T-helper 2 cell treated with Interferon-gamma antibody and Interleukin-4, amounts not matched to agents 5 μg/mL and 100 μg/mL, for 36 hours (primary cell): ENCODE results near the gene MGST2.

Experiments used
- DNase-seq: peaks from one replicate; pipeline ENCODE4 v3.0.0; 2021; ENCODE audit warnings: low spot score
- H3K27ac Mint-ChIP-seq: one replicate; pipeline ENCODE4 v1.8.0; 2021; ENCODE audit warnings: mild to moderate bottlenecking, mixed read lengths
- H3K27me3 Mint-ChIP-seq: one replicate; pipeline ENCODE4 v1.8.0; 2021; ENCODE audit warnings: low read depth, mixed read lengths
- H3K36me3 Mint-ChIP-seq: one replicate; pipeline ENCODE4 v1.8.0; 2021; ENCODE audit warnings: low read depth, mixed read lengths
- H3K4me1 Mint-ChIP-seq: one replicate; pipeline ENCODE4 v1.8.0; 2021; ENCODE audit warnings: low read depth, mixed read lengths
- H3K4me3 Mint-ChIP-seq: one replicate; pipeline ENCODE4 v1.8.0; 2022; ENCODE audit warnings: mild to moderate bottlenecking, moderate library complexity, mixed read lengths
- H3K9me3 Mint-ChIP-seq: one replicate; pipeline ENCODE4 v1.8.0; 2021; ENCODE audit warnings: mixed read lengths

MGST2 gene

GRCh38 chr4:139738846-139739613 lies 73.4 kb downstream of the MGST2 start:
- H3K9me3 Mint-ChIP-seq = no peaks in the 10 kb centered on the region
- H3K4me1 Mint-ChIP-seq = no peaks in the 10 kb centered on the region
- H3K4me3 Mint-ChIP-seq = no peak overlapping the region
- no peak overlapping the region for H3K27ac Mint-ChIP-seq
- H3K36me3 Mint-ChIP-seq = no peaks in the 10 kb centered on the region
- H3K27me3 Mint-ChIP-seq = peaks cover 42% of the 10 kb centered on the region
- DNase-seq = no peak

GRCh38 chr4:139740121-139740520 lies 74.5 kb downstream of the MGST2 start:
- Mint-ChIP-seq H3K27ac (no peak overlapping the region), H3K9me3 (no peaks in the 10 kb centered on the region), H3K4me3 (no peak overlapping the region), H3K4me1 (no peaks in the 10 kb centered on the region), H3K36me3 (no peaks in the 10 kb centered on the region), H3K27me3 (peaks cover 31% of the 10 kb centered on the region)
- no peak for DNase-seq

GRCh38 chr4:139740531-139741041 lies 75.0 kb downstream of the MGST2 start:
- DNase-seq = no peak
- H3K9me3 Mint-ChIP-seq = no peaks in the 10 kb centered on the region
- H3K27me3 Mint-ChIP-seq = peaks cover 29% of the 10 kb centered on the region
- H3K36me3 Mint-ChIP-seq = no peaks in the 10 kb centered on the region
- H3K4me1 Mint-ChIP-seq = no peaks in the 10 kb centered on the region
- no peak overlapping the region for H3K27ac Mint-ChIP-seq
- H3K4me3 Mint-ChIP-seq = no peak overlapping the region

GRCh38 chr4:139743027-139743426 lies 77.4 kb downstream of the MGST2 start:
- Mint-ChIP-seq H3K4me1 (no peaks in the 10 kb centered on the region), H3K4me3 (no peak overlapping the region), H3K9me3 (no peaks in the 10 kb centered on the region), H3K27me3 (peaks cover 8% of the 10 kb centered on the region), H3K27ac (no peak overlapping the region), H3K36me3 (no peaks in the 10 kb centered on the region)
- DNase-seq = no peak

GRCh38 chr4:139744232-139744631 lies 78.6 kb downstream of the MGST2 start:
- H3K9me3 Mint-ChIP-seq = no peaks in the 10 kb centered on the region
- no peaks in the 10 kb centered on the region for H3K4me1 Mint-ChIP-seq
- no peak for DNase-seq
- H3K27me3 Mint-ChIP-seq = peaks cover 2% of the 10 kb centered on the region
- H3K36me3 Mint-ChIP-seq = no peaks in the 10 kb centered on the region
- no peak overlapping the region for H3K4me3 Mint-ChIP-seq
- no peak overlapping the region for H3K27ac Mint-ChIP-seq

- Mint-ChIP-seq H3K27ac (no peak overlapping the region), H3K36me3 (no peaks in the 10 kb centered on the region), H3K4me3 (no peak overlapping the region), H3K4me1 (no peaks in the 10 kb centered on the region), H3K9me3 (no peaks in the 10 kb centered on the region), H3K27me3 (peaks cover 2% of the 10 kb centered on the region)
- no peak for DNase-seq
Observed at GRCh38 chr4:139745111-139745639, 79.6 kb downstream of the MGST2 start.

GRCh38 chr4:139746431-139747171 lies 81.0 kb downstream of the MGST2 start:
- Mint-ChIP-seq H3K9me3 (no peaks in the 10 kb centered on the region), H3K4me3 (no peak overlapping the region), H3K27me3 (peaks cover 5% of the 10 kb centered on the region), H3K36me3 (no peaks in the 10 kb centered on the region), H3K27ac (no peak overlapping the region), H3K4me1 (peaks cover 2% of the 10 kb centered on the region)
- DNase-seq = no peak

GRCh38 chr4:139749338-139749737 lies 83.7 kb downstream of the MGST2 start:
- Mint-ChIP-seq H3K27me3 (peaks cover 4% of the 10 kb centered on the region), H3K36me3 (no peaks in the 10 kb centered on the region), H3K9me3 (no peaks in the 10 kb centered on the region), H3K4me1 (peaks cover 2% of the 10 kb centered on the region), H3K4me3 (no peak overlapping the region), H3K27ac (no peak overlapping the region)
- no peak for DNase-seq

GRCh38 chr4:139749835-139750498 lies 84.3 kb downstream of the MGST2 start:
- DNase-seq = no peak
- Mint-ChIP-seq H3K4me3 (no peak overlapping the region), H3K9me3 (no peaks in the 10 kb centered on the region), H3K4me1 (peaks cover 2% of the 10 kb centered on the region), H3K27ac (no peak overlapping the region), H3K36me3 (no peaks in the 10 kb centered on the region), H3K27me3 (peaks cover 4% of the 10 kb centered on the region)

- DNase-seq = no peak
- Mint-ChIP-seq H3K4me1 (peaks cover 2% of the 10 kb centered on the region), H3K36me3 (no peaks in the 10 kb centered on the region), H3K27me3 (peaks cover 12% of the 10 kb centered on the region), H3K4me3 (no peak overlapping the region), H3K9me3 (no peaks in the 10 kb centered on the region), H3K27ac (no peak overlapping the region)
Observed at GRCh38 chr4:139753686-139754085, 88.1 kb downstream of the MGST2 start.
